Fibroblast of lung (primary cell): ENCODE measurements around the gene FUT1. TPM values are rescaled to one million over a fixed set of nuclear protein-coding genes. Genes with fewer than 3 reads are reported as not detected.

Experiments
- DNase-seq, 2 donors: peaks; one replicate each; pipeline versions ENCODE4 v3.0.0 to v3.0.0-alpha.2; 2010; ENCODE audit warnings: low read depth in 2 of 2
- H2AFZ ChIP-seq: 2 replicates; pipeline ENCODE4 v1.5.1; 2012; ENCODE audit warnings: low read length, control low read depth, inconsistent platforms
- H3K27ac ChIP-seq: 2 replicates; pipeline ENCODE4 v1.5.1; 2011; ENCODE audit warnings: low read length, control low read depth; ENCODE audit not compliant: insufficient read depth
- H3K27me3 ChIP-seq: 2 replicates; pipeline ENCODE4 v1.5.1; 2011; ENCODE audit warnings: mild to moderate bottlenecking, low read length; ENCODE audit not compliant: control insufficient read depth, insufficient read depth
- H3K36me3 ChIP-seq: 2 replicates; pipeline ENCODE4 v1.5.1; 2011; ENCODE audit warnings: low read length; ENCODE audit not compliant: control insufficient read depth, insufficient read depth
- H3K4me1 ChIP-seq: 2 replicates; pipeline ENCODE4 v1.5.1; 2011; ENCODE audit warnings: low read length; ENCODE audit not compliant: control insufficient read depth, insufficient read depth; ENCODE audit errors: extremely low read depth
- H3K4me2 ChIP-seq: 2 replicates; pipeline ENCODE4 v1.5.1; 2011; ENCODE audit warnings: low read length, control low read depth; ENCODE audit not compliant: insufficient read depth; ENCODE audit errors: extremely low read depth
- H3K4me3 ChIP-seq, 4 experiments: fragments of 200-600 bp in 1 of 4; sonication (generic) in 1 of 4; replicated peaks in 1 of 4; 2 replicates each; pipeline ENCODE4 v1.5.1; 2011 to 2016; ENCODE audit warnings: low read length in 4 of 4, low read depth in 3 of 4, mild to moderate bottlenecking in 3 of 4, control low read depth in 2 of 4, inconsistent platforms in 1 of 4, mixed read lengths in 1 of 4; ENCODE audit not compliant: insufficient read depth in 1 of 4; ENCODE audit errors: control extremely low read depth in 1 of 4
- H3K79me2 ChIP-seq: 2 replicates; pipeline ENCODE4 v1.5.1; 2012; ENCODE audit warnings: mild to moderate bottlenecking, low read length, inconsistent platforms; ENCODE audit not compliant: control insufficient read depth, insufficient read depth
- H3K9ac ChIP-seq: 2 replicates; pipeline ENCODE4 v1.5.1; 2011; ENCODE audit warnings: mild to moderate bottlenecking, low read length, control low read depth; ENCODE audit not compliant: insufficient read depth
- H3K9me3 ChIP-seq: 2 replicates; pipeline ENCODE4 v1.5.1; 2012; ENCODE audit warnings: low read depth, low read length; ENCODE audit not compliant: control insufficient read depth, insufficient read depth
- H4K20me1 ChIP-seq: 2 replicates; pipeline ENCODE4 v1.5.1; 2011; ENCODE audit warnings: low read length; ENCODE audit not compliant: control insufficient read depth, insufficient read depth; ENCODE audit errors: extremely low read depth
- CTCF ChIP-seq, 2 donors: IDR thresholded peaks in 1 of 2; conservative IDR thresholded peaks in 1 of 2; 1 replicate in 1 of 2; 2 replicates in 1 of 2; pipeline ENCODE4 v1.5.1; 2011 to 2012; ENCODE audit warnings: low read length in 2 of 2, control low read depth in 1 of 2, inconsistent platforms in 1 of 2, low read depth in 1 of 2, mild to moderate bottlenecking in 1 of 2
- EZH2 ChIP-seq: IDR thresholded peaks from 2 replicates; pipeline ENCODE4 v1.5.1; 2012; ENCODE audit warnings: low read length, control low read depth, mild to moderate bottlenecking; ENCODE audit errors: missing control alignments
- polyA plus RNA-seq, 2 donors: library from polyadenylated mRNA; depleted of rRNA in 1 of 2; stranded (reverse) in 1 of 2; unstranded in 1 of 2; fragments of >200 nt; gene quantifications; 2 replicates each; pipeline ENCODE4 v1.2.1, GENCODE V29; 2011 to 2012; ENCODE audit warnings: missing spikeins in 1 of 2
- total RNA-seq: library from RNA; depleted of rRNA; stranded (reverse); fragments of >200 nt; gene quantifications from 2 replicates; pipeline ENCODE4 v1.2.1, GENCODE V29; 2014

The FUT1 gene
- total and polyA plus RNA-seq, 2 donors (not counting 1 experiment from before 2014, with no cell fraction given) = 0.02 to 0.17 TPM

- TF ChIP-seq EZH2 = no peak
- TF ChIP-seq CTCF (conservative IDR thresholded peaks at IDR 0.05 in 1 of 2, IDR thresholded peaks at IDR 0.05 in 1 of 2; ENCODE audit: low read depth in 1 of 2, low read length in 2 of 2) = no peak
- no peaks in the 10 kb centered on the region for H3K9me3 ChIP-seq
- no peak overlapping the region for H3K9ac ChIP-seq
- H3K36me3 ChIP-seq = no peaks in the 10 kb centered on the region
- no peak overlapping the region for H3K4me3 ChIP-seq
- peaks cover 9% of the 10 kb centered on the region for H3K27me3 ChIP-seq
- no peak overlapping the region for H3K4me2 ChIP-seq
- H3K27ac ChIP-seq = no peak overlapping the region
- H2AFZ ChIP-seq = no peak overlapping the region
- no peaks in the 10 kb centered on the region for H3K4me1 ChIP-seq
- no peaks in the 10 kb centered on the region for H4K20me1 ChIP-seq
- H3K79me2 ChIP-seq = no peaks in the 10 kb centered on the region
- DNase-seq = no peak
Measured at GRCh38 chr19:48760504-48761205, 8.2 kb upstream of the FUT1 start.

GRCh38 chr19:48757741-48758144, 5.3 kb upstream of the FUT1 start:
- Histone ChIP-seq H2AFZ (no peak overlapping the region), H3K9me3 (no peaks in the 10 kb centered on the region), H3K4me3 (no peak overlapping the region), H3K79me2 (no peaks in the 10 kb centered on the region), H3K27me3 (peaks cover 12% of the 10 kb centered on the region), H3K36me3 (no peaks in the 10 kb centered on the region), H3K27ac (no peak overlapping the region), H3K9ac (no peak overlapping the region), H3K4me2 (no peak overlapping the region), H3K4me1 (no peaks in the 10 kb centered on the region), H4K20me1 (no peaks in the 10 kb centered on the region)
- no peak for TF ChIP-seq EZH2
- TF ChIP-seq CTCF (conservative IDR thresholded peaks at IDR 0.05 in 1 of 2, IDR thresholded peaks at IDR 0.05 in 1 of 2; ENCODE audit: low read depth in 1 of 2, low read length in 2 of 2) = no peak
- DNase-seq = no peak

- no peaks in the 10 kb centered on the region for H3K9me3 ChIP-seq
- H3K36me3 ChIP-seq = no peaks in the 10 kb centered on the region
- H3K9ac ChIP-seq = no peak overlapping the region
- H3K79me2 ChIP-seq = no peaks in the 10 kb centered on the region
- no peak for DNase-seq
- H4K20me1 ChIP-seq = no peaks in the 10 kb centered on the region
- H3K4me2 ChIP-seq = no peak overlapping the region
- TF ChIP-seq EZH2 (no peak), CTCF (conservative IDR thresholded peaks at IDR 0.05 in 1 of 2, IDR thresholded peaks at IDR 0.05 in 1 of 2; ENCODE audit: low read depth in 1 of 2, low read length in 2 of 2) (no peak)
- peaks cover 2% of the 10 kb centered on the region for H3K4me1 ChIP-seq
- peaks cover 11% of the 10 kb centered on the region for H3K27me3 ChIP-seq
- H2AFZ ChIP-seq = no peak overlapping the region
- no peak overlapping the region for H3K27ac ChIP-seq
- H3K4me3 ChIP-seq = no peak overlapping the region
Measured at GRCh38 chr19:48757089-48757675, 4.7 kb upstream of the FUT1 start.
